ENCODE results near the gene ABCA2.

DNA sequence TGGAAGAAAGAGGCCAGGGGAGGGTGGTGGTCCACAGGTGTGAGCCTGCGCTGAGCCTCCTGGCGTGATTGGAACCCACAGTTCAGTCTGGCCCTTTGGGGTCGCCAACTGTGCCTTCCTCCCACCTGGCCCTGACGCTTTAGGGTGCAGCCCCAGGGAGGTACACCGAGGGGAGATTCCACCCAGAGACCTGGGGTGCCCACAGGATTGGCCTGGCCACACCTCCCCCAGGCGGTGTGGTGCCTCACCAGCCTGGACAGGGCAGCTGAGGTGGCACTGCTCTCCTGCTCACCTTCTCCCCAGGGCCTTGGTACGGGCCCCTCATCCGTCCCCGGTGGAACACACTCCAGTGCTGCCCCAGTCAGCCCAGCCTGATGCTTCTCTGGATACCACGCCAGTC, 30.7 kb downstream of the ABCA2 start:
- TF ChIP-seq, protein P1, sequence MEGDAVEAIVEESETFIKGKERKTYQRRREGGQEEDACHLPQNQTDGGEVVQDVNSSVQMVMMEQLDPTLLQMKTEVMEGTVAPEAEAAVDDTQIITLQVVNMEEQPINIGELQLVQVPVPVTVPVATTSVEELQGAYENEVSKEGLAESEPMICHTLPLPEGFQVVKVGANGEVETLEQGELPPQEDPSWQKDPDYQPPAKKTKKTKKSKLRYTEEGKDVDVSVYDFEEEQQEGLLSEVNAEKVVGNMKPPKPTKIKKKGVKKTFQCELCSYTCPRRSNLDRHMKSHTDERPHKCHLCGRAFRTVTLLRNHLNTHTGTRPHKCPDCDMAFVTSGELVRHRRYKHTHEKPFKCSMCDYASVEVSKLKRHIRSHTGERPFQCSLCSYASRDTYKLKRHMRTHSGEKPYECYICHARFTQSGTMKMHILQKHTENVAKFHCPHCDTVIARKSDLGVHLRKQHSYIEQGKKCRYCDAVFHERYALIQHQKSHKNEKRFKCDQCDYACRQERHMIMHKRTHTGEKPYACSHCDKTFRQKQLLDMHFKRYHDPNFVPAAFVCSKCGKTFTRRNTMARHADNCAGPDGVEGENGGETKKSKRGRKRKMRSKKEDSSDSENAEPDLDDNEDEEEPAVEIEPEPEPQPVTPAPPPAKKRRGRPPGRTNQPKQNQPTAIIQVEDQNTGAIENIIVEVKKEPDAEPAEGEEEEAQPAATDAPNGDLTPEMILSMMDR (IDR thresholded peaks at IDR 0.05; ENCODE audit: insufficient read depth, low read depth, low read length): no peak
- TF ChIP-seq EZH2 (IDR thresholded peaks at IDR 0.05; ENCODE audit: insufficient read depth, low read length): no peak
